ENCODE results near the gene NOS3. TPM values are rescaled to one million over a fixed set of nuclear protein-coding genes. Genes with fewer than 3 reads are reported as not detected.
A peak's percentile ranks its signal among the peaks of the same experiment; 100 is the strongest.

Gene NOS3
- total RNA-seq, 1 donor from 2014 or later: 0.78 TPM

DNA sequence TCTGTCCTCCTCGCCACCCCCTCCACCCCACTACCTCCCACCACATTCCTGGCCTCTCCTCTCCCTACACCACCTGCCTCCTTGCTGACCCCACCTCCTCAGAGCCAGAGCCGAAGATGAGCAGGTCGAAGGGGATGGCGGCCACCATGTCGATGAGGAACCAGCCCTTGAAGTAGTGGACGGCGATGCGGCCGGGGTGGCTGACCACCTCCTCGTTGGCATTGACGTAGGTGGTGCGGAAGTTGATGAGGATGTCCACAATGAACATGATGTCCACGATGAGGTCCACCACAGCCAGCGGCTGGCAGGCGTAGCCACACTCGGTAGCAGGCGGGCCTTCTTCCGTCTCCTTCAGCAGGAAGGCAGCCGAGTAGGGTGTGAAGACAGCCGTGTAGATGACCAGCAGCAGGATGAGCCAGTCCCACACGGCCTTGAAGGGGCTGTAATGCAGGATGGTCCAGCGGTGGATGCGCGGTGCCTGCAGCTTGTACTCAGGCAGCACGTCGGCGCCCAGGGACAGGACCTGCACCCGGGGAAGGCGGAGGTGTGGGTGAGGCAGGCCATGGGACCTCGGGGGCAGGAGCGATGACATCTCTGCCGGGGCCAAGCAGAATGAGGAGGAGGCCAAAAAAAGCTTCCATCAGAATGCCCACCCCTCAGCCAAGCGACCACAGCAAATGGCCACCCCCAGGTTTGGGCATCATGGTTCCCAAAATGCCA is 38.3 kb upstream of the NOS3 start:
- DNase-seq: no peak

DNA sequence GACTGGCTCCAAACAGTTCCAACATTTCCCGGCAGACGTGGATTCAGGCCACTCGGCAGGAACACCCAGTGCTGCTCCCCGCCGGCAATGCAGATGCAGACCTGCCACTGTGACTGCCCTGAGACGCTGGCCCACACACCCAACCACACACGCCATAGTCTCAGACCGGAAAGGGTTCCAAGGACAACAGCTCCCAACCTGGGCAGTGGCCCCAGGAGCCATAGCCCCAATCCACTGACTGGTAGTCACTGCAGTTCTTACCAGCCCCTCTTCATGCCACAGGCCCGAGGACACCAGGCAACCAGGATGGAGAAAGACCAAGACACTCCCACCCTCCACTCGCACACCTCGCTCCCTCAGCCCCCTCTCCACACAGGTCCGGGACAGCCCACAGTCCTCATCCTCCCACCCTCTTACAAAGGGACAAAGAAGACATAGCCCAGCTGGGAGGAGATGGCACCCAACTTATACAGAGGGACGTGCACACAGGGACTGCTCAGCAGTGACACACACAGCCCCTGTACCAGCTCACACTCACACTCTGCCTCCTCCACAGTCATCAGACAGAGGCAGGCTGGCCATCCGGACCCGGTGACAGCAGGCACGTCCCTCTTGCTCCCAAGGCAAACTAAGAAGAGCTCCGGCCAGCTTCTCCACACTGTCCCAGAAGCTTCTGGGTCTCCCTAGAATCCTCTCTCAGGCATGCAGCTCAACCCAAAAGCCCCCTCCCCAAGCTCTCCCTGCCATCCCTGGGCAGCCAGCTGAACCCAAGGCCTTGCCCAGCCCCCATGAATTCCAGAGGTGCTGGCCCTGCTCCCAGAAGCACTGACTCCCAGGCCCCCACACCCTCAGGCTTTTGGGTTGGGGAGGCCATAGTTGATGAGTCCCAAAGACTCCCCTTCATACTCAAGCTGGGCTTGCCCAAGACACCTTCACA is 37.5 kb upstream of the NOS3 start:
- DNase-seq: no peak

DNA sequence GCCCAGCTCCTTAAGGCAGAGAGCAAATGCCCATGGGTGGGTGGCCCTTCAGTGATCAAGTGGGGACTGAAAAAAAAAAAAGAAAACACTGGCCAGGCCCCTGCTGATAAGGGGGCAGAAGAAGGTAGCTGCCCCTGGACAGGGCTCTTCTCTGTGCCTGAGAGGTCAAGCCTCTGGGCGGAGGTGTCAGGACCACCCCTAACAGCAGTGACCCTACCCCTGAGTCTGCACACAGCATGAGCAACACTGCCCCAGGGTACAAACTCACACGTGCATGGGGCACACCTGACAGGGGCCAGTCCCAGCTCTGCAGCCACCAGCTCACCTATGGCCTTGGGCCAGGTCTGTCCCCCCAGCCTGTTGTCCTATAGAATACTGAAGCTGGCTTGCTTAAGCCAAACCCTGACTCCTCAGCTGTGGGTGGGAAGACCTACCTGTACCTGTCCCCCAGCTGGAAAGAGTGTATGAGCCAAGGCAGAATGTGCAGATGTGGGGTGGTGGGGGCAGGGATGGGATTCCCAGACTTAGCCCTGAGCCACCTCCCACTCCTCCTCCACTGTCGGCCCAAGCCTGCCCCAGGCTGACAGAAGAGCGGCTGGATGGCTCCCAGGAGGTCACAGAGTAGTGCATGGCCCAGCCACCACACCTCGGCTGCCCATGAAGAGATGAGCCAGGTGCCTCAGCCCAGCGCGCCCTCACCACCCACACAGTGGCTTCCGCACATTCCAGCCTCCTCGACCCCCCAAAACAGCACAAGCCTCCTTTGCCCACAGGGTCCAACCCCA is 36.4 kb upstream of the NOS3 start:
- DNase-seq: no peak

DNA sequence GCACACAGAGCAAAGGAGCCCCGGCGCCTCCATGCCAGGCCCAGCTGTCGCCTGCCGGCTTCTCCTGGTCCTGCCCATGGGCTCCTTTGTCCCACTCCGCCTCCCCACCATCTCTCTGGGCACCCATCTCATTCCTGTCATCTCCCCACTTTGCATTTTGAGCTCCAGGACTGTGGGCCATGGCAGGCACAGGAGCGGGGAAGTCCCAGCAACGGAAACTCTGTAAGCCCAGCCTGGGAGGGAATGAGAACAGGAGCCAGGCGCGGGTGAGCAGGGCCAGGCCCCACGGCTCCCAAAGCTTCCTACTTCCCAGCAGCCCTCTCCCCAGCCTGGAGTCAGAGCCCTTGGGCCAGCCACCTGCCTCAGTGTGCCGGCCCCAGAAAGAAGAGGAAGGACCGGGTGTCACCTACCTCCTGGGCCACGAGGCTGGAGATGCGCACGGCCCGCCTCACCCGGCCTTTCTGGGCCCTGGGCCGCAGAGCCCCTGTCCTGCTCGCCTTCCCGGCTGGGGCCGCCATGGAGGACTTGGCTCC is 35.8 kb upstream of the NOS3 start:
- DNase-seq: no peak

DNA sequence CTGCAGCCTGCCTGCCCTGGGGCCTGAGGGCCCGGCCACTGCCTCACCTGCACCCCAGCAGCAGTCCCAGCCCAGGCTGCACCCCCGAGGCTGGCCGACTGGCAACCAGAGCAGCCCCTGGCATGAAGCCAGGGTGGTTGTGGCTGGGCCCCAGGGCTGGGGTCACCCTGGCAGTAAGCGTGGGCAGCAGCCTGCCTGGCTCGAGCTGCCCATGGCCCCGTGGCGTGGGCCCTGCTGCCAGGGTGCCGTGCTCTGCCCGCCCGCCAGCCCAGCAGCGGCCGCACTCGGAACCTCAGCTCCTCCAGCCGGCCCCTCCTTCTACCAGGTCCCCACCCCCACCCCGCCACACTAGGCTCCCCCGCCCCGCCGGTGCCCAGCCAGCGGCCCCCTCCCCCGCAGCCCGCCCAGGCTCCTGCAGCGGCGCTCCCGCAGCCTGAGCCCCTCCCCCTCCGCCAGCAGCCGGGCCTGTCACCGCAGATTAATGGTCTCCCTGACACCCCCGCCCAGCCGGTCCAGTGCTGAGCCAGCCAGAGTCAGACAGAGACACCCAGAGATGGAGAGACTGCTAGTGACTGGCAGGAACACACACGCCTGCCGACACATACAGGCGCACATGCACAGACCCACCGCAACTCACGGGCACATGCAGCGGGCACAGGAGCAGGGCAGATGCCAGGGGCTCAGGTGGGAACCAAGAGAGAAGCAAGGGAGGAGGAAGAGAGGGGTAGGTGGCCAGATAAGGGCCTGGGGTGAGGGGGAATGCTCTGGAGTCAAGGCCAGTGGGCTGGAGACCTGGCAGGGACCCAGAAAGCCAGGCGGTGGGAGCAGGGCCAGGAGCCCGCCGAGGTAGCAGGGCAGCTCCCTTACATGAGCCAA is 35.1 kb upstream of the NOS3 start:
- peak; percentile 23 for DNase-seq

DNA sequence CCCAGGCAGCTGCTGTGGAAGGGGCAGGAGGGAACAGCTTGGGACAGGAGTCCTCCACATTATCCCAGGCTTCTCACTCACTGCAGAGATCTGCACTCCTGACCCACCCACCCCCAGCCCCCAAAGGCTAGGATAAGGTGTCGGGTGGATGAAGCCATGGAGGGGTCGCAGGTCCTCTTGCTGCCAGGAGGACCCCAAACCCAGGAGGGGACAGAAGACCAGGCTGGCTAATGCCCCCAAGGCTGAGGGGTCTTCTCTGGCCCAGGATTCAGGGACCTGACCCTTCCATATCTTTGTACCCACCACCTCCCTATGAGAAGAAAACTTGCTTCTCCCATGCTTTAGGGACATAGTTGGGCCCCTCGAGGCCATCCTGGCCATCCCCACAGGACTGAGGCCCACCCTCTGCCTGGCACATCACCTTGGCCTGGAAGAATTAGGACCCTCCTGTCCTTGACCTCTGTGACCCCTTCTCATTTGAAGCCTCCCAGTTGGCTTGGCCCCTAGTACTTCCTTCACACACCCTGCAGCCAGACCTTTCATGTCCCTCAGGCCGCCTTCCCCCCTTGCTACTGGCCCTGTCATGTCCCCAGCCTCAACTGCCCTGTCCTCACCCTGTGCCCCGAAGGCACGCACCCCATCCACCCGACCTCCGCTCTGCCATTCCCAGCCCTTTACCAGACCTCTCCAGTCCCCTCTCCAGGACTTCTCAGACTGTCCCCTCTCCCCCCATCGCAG is 34.3 kb upstream of the NOS3 start:
- no peak for DNase-seq

DNA sequence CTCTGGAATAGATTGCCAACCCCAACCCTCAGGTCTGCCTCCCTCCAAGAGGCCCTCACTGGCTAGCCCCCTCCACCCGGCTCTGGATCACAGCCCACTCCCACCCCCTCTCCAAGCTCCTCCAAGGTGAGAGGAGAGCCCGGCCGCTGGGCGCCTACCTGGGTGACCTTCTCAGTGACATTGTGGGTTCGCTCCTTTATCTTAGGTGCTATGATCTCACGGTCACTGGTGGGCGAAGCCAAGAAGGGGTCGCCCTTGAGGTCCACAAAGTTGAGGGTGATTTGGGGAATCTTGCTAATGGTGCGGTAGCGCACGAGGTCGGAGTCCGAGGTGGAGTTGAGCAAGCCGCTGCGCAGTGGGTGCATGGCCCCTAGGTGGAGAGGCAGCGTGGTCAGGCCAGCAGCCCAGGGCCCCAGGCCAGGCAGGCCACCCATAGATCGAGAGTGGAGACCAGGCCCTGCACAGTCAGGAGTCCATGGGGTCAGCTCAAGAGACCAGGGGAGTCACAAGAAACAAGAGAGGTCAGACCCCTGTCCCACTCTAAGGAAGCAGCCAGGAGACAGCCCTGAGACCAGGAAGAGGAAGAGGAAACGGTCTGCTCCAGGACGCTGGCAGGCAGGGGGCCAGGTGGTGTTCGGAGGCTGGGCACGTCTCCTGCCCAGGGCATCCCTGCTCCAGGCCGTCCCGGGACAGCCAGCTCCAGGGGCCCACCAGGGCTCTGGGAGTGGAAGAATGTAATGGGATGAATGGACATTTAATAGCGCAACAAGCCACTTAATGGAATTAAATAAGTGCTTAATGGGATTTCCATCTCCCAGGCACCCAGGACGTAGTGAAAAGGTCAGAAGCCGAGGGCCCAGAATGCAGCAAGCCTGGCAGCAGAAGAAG is 33.4 kb upstream of the NOS3 start:
- no peak for DNase-seq

DNA sequence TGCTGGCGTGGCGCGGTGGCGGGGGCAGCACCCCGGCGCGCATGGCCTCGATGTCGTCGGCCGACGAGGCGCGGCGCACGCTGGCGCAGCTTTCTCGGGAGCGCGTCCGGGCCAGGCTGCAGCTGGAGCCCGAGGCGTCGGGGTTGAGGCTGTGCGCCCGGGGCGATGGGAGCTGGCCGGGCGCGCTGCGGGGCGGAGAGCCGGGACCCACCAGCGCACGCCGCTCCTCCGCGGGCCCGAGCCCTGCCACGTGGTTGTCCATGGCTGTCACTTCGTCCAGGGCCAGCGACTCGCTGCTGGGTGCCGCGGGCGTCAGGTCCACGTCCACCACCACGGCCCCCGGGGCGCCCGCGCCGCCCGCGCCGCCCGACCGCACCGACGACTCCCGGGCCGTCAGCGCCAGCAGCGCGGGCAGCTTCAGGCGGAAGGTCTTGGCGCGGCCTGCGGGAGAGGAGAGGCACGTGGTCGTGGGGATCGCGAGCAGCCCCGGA is 32.7 kb upstream of the NOS3 start:
- no peak for DNase-seq

DNA sequence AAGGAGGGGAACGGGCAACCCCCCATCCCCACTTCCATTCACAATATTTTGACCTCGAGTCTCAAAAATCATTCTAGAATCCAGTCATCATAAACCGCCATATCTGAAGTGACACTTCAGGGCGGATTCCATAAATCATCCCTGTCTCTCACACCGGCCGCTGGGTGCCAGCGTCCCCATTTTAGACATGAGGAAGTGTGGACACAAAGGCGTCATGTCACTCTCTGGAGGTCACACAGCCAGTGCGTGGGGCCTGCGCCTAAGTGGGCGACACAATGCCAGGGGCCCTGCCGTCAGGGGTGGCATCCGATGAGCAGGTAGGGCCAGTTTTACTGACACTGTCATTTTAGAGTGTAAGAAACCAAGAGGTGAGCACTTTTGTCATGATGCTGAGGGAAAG is 32.2 kb upstream of the NOS3 start:
- DNase-seq: no peak

DNA sequence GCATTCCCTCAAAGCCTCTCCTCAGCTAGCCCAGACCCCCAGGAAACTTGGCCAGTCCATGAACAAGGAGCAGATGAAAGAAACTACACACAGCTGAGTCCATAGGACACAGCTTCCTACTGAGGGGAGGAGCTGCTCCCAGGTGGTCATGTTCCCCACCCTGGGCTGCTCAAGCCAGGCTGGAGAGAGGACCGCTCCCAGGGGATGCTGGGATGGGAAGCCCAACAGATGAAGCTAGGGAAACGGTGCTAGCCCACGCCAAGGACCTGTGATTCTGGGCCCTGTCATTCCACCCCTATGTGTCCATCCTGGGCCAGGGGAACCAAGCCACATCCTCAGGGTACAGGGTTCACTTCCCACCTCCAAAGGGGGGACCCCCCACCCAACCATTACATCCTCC is 31.7 kb upstream of the NOS3 start:
- no peak for DNase-seq

DNA sequence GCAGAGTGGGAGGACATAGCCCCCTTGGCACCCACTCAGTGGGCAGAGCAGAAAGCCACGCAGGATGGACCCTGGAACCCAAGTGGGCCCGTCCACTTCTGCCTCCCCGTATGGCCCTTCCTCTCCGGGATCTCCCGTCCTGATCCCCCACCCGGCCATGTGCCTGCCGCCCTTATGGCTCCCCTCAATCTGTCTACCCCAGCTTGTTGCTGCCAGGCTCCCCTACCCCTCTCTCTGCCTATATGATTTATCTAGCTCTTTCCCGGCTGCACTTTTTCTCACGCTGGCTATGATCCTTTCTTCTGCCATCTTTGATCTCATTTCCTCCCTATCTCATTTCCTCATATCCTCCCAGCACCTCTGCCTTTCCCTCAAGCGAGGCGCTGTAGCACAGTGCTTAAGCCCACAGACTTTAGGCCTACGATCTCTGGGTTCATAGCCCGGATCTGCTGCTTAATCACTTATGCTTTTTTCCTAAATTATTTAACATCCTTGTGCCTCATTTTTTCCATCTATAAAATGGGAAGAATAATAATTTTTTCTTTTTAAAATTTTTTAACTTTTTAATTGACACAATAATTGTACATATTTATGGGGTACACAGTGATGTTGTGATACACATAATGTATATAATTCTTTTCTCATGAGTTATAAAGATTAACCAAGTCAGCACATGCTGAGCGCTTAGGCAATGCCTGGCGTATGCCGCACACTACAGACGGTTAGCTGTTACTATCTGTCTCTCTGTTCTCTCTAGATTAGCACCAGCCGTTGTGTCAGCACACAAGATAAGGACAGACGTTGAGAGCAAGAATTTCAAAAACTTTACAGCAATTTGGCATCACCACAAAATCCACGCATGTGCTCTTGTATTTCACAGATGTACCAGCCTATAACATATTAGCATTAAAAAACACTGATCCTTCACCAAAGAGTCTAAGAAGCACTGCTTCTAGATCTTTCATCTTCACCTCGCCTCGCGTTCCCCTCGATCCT is 30.8 kb upstream of the NOS3 start:
- DNase-seq: no peak

DNA sequence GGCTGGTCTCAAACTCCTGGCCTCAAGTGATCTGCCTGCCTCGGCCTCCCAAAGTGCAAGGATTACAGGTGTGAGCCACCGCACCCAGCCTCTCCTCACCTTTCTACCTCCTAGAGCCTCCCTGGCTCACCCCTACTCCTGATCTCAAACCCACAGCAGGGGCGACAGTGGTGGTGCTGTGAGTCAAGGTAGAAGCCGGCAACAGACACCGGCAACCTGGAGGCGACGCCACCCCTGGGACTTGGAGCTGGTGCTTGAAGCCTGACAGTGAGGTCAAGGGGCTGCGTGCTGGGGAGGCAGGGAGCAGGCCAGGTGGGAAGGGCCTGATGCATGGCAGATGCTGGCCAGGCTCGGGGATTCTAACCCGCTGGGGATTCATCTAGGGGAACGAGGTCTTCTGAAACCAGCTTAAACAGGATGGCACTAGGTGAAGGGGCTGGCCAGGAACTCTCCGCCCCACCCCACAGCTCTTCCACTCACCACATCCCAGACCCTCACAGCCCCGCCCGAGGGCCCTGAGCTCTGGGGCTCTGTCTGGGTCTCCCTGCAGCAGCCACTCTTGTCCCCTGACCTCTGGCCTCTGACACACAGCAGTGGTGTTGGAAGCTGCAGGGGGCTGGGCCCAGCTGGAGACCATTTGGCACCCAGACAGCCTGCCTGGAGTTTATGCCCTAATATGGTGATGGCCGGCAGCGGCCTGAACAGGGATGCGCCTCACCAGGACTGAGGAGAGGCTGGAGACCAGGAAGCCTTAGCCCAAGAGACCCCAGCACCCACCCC is 29.1 kb upstream of the NOS3 start:
- DNase-seq: no peak

DNA sequence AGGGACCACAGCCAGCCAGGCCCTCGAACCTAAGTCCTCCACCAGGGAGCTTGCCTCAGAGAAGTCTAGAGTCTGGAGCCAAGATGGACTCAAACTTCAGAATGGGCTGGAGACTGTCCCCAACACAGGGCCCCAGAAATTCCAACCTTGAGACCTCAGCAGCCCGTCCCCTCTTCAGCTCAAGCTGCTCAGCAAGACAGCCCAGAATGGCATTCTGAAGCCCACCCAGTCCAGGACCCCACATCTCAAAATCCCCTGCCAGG is 28.6 kb upstream of the NOS3 start:
- no peak for DNase-seq

DNA sequence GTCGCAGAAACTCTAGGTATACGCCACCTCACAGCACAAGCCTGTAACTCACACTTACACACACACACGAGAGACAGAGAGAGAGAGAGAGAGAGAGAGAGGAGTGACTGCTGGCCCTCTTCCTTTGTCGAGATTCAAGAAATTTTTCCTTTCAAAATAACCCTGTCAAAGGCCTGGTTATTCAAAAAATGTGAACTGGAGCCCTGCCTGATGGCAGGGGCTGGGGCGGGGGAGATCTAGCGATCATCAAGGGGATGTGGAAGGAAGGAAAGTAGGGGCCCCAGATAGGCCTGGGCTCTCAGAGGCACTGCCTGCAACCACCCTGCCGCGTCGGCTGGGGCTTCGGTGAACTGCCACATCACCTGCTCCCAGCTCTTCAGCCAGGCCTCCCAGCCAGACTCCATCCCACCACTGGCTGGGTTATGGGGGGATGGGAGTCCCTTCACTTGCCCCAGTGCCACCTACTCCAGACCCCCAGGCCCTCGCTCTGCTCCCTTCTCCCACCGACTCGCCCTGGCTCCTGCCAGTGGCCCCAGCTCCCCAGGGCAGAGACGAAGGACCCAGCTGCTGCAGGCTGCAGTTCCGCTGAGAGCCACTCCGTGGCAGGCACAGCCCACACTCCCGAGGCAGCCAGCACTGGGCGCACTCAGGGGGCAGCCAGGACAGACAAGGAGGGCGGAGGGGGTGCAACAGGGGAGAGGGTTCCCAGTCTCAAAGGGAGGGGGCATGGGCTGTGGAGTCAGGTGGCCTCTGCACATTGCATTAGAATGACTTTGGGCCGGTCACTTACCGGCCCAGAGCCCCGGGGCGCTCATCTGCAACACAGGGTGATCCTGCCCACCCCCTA is 28.0 kb upstream of the NOS3 start:
- DNase-seq: peak; percentile 23

DNA sequence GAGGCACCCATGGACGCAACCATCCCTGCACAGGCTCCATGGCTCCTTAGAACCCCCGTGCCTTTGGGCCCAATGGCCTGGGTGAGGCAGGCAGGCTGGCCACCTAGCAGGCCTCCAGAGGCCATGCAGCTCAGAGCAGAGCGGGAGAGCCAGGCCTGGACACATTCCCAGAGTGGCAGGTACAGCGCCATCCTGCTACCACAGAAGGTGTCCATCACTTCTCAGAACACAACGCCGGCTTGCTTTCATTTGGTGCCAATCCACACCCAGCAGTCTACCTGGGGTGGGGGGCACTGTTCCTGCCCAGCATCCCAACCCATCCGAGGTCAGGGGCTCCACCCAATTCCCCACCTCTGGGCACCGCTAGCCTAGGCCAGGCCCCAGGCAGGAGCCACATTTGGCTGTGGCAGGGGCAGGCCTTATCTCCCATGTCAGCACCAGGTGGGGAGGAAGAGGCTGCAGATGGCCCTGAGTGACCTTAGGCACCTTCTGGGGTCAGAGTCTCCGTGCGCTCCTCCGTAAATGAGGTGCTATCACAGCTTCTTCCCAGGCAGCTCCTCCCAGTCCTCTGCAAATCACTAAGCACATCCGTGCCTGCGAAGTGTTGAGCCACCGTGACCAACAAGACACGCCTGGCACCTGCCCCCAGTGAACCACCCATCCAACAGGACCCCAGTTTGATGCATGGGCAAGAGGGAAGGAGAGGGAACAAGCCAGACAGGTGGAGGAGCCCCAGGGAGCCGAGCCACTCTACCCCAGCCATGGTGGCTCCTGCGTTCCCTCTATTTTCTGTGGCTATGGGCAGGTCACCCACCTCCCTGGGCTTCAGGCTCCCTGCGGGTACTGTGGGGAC is 26.9 kb upstream of the NOS3 start:
- no peak for DNase-seq

DNA sequence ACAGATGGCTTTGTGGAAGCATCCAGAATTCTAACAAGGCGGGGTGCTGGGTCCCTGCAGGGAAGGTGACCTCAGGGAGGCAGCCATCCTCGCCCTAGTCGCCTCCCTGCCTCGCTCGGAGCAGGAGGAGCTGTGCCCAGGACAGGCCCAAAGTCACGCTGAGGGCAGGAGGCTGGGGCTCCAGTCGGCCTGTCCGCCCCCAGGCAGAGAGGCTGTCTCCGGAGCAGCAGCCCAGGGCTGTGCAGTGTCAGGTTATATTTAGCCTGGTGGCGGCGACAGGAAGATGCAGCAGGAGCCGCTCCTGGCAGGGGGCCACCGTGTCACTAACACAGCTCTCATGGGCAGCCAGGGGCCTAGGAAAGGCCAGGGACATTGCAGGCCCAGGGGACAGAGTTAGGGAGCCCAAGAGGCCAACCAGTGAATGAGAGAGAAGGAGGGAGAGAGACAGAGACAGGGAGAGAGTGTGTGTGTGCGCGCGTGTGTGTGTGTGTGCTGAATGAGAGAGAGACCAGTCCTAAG is 26.2 kb upstream of the NOS3 start:
- no peak for DNase-seq

Data from occipital lobe (tissue), 2 donors.